GM08714 (cell line): ENCODE data around the gene TIMP3.

Experiments
- H3K4me3 ChIP-seq: fragments of 200-500 bp; sonication (Bioruptor generic); 2 replicates; pipeline ENCODE4 v1.5.1; 2014; ENCODE audit warnings: mild to moderate bottlenecking, low read length, inconsistent platforms
- ZNF274 ChIP-seq: IDR thresholded peaks from 2 replicates; pipeline ENCODE4 v1.6.1; 2012; ENCODE audit warnings: mild to moderate bottlenecking, low read depth, low read length

The TIMP3 gene

DNA sequence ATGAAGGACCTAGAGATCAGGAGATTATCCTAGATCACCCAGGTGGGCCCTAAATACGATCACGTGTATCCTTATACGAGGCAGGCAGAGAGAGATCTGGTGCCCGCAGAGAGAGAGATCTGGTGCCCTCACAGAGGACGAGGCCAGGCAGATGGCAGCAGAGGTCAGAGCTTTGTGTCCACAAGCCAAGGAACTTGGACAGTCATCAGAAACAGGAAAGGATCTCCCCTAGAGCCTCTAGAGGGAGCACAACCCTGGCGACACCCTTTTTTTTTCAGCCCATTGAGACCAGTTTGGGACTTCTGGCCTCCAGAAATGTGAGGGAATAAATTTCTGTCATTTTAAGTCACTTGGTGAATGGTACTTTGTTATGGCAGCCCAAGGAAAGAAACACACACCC is 25.5 kb upstream of the TIMP3 start:
- no peak for TF ChIP-seq ZNF274

DNA sequence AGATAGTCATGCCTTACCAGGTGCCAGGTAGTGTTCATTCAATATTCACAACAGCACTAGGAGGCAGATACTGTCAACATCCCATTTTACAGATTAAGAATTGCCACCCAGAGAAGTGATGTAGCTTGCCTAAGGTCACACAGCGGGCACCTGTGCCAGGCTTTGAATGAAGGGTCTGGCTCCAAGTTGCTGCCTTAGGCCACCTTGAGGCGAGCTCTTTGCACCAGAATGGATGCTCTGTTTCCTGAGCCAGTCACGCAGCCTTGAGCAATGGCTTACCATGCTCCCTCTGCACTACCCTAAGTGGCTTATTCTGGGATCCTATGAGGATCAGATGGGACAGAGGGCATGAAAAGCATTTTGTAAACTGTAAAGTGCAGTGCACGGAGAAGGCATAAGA is 25.1 kb upstream of the TIMP3 start:
- no peak overlapping the region for H3K4me3 ChIP-seq
- no peak for TF ChIP-seq ZNF274

More for the DNA sequence above, 25.5 kb upstream of the TIMP3 start:
- H3K4me3 ChIP-seq = no peak overlapping the region

GRCh38 chr22:32776802-32777201 is 24.7 kb upstream of the TIMP3 start:
- H3K4me3 ChIP-seq = no peak overlapping the region
- no peak for TF ChIP-seq ZNF274

GRCh38 chr22:32777987-32778386 is 23.5 kb upstream of the TIMP3 start:
- TF ChIP-seq ZNF274 = no peak
- H3K4me3 ChIP-seq = no peak overlapping the region

- H3K4me3 ChIP-seq = no peak overlapping the region
- no peak for TF ChIP-seq ZNF274
Measured at GRCh38 chr22:32780726-32781310, 20.7 kb upstream of the TIMP3 start.

- no peak overlapping the region for H3K4me3 ChIP-seq
- TF ChIP-seq ZNF274 = no peak
Measured at GRCh38 chr22:32781695-32782094, 19.8 kb upstream of the TIMP3 start.

GRCh38 chr22:32785321-32786026 is 16.0 kb upstream of the TIMP3 start:
- H3K4me3 ChIP-seq = no peak overlapping the region
- TF ChIP-seq ZNF274 = no peak

- no peak overlapping the region for H3K4me3 ChIP-seq
- TF ChIP-seq ZNF274 = no peak
Measured at GRCh38 chr22:32786027-32786418, 15.5 kb upstream of the TIMP3 start.

DNA sequence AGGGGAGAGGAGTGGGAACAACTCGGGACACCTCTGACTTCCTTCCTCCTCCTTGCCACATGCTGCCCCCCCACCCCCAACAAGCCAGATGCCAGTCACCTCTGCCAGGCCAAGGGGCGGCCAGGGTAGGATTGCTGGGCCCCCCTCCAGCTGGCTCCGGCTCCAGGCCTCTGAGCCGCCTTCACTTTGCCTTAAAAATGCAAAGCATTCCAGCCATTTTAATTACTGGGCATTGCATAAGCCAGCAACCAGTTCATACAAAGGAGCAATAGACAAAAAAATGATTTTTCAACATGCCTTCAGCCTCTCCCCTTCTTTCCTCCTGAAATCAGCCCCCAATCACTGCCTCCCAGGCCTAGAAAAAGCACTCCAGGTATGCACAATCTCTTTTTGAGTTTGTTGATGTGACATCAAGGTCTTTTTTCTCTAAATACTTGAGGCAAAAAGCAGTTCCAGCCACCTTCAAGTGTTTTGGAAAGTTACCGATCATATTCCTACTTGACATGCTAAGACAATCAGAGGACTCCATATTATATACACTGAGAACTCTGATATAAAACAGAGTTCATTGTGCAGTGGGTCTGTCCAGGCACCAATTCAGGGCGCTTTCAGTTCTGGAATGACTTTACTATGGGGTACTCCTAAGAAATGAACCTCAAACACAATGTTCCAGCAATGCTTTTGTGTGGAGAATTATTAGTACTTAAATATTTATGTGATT is 12.4 kb upstream of the TIMP3 start:
- no peak overlapping the region for H3K4me3 ChIP-seq
- TF ChIP-seq ZNF274 = no peak

DNA sequence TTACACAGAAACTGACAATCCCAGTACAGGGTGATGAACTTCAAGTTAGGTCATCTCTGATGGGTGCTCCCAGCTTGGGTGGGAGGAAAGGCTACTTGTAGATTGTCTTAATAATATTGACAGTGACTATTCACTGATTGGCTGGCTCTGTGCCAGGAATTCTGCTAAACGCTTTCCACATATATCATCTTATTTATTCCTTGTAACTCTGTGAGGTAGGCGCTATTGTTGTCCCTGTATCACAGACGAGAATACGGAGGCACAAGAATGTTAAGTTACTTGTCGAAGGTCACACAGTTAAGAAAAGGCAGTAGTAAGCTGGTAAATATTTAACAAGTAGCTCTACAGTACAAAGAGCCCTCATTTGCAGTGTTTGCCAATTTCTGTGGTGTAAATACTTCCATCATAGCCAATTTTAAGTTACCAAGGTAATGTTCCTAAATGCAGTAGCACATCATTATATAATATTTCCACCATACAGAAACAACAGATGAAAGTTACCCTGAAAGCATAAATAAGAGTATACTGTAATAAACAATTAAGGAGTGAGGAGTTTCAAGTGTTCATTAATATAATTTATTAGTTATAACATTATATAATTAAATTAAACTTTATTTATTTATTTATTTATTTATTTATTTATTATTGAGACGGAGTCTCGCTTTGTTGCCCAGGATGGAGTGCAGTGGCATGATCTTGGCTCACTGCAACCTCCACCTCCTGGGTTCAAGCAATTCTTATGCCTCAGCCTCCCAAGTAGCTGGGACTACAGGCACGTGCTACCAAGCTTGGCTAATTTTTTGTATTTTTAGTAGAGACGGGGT is 11.5 kb upstream of the TIMP3 start:
- TF ChIP-seq ZNF274 = no peak
- no peak overlapping the region for H3K4me3 ChIP-seq

DNA sequence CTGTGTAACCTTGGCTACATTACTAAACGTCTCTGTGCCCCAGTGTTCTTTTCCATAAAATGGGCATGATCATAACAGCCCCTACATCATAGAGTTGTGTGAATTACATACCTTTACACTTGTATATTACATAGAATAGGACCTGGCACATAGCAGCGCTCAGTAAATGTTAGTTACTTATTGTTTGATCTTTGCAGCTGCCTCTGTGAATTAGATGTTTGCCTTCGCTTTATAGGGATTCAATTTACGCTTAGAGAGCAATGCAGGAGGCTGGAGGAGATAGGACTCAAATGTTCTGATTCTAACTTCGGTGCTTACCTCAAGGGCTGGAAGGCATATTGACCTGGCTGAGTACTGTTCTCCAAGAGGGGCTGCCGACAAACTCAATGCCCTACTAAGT is 10.4 kb upstream of the TIMP3 start:
- TF ChIP-seq ZNF274 = no peak
- H3K4me3 ChIP-seq = no peak overlapping the region

- no peak overlapping the region for H3K4me3 ChIP-seq
- TF ChIP-seq ZNF274 = no peak
Measured at GRCh38 chr22:32791485-32791884, 10.0 kb upstream of the TIMP3 start.

DNA sequence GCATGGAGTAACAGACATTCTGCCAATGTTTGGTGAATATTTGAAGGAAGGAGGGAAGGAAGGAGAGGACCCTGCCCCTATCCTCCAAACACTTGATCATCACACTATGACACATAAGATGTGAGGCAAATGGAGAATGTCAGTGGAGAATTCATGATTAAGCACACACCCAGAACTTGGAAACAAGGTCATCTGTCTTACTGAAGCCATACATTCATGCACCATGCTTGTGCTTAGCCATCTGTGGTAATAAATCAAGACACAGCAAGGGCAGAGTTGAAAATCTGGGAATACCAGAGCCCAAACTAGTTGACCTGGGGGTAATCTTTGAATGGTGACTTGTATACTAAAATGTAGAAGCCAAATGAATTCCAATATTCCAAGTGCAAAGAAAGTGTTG is 7.9 kb upstream of the TIMP3 start:
- TF ChIP-seq ZNF274 = no peak
- H3K4me3 ChIP-seq = no peak overlapping the region

DNA sequence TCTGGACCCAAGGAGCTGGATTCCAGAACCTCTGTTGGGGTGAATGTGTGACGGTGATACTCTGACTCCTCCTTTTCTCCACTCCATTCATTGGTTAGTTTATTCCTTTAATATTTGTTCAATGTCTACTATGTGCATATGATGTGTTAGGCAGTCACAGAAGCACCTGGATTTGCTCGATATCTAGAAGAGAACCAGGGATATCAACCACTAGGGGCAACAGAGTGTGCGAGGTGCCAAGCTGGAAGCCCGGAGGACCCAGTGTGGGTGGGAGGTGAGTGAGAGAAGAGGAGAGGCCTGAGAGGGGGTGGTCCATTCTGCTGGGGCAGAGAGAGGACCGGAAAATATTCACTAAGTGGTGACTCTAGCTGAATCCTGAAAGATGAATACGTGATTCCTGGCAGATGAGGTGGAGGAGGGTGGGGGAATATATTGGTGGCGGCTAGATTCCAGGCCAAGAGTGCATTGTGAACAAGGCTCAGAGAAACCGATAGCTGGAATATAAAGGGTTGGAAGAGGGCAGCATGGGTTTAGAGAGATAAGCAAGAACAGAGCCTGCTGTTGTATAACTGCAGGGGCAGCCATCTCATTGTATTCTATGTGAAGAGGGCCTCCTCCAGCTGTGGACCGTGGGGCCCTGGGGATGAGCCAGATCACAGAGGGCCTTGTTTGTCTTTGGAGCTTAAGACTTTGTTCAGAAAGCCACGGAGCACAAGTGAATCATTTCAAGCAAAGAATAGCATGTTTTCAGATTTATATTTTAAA is 6.9 kb upstream of the TIMP3 start:
- no peak overlapping the region for H3K4me3 ChIP-seq
- TF ChIP-seq ZNF274 = no peak
